SJSA1 (cell line): ENCODE measurements around the gene ANKH. TPM values are rescaled to one million over a fixed set of nuclear protein-coding genes. Genes with fewer than 3 reads are reported as not detected.

Source experiments
- DNase-seq, 2 experiments: peaks; one replicate each; pipeline ENCODE4 v3.0.0-alpha.2; 2015 to 2020; ENCODE audit warnings: low spot score in 2 of 2, low read depth in 1 of 2
- H3K27ac ChIP-seq: fragments of 250-450 bp; sonication (Bioruptor Pico); 2 replicates; pipeline ENCODE4 v1.5.1; 2020; ENCODE audit warnings: mild to moderate bottlenecking, moderate library complexity
- H3K27me3 ChIP-seq: fragments of 250-450 bp; sonication (Bioruptor Pico); replicated peaks from 2 replicates; pipeline ENCODE4 v1.5.1; 2020; ENCODE audit warnings: mild to moderate bottlenecking, moderate library complexity
- H3K36me3 ChIP-seq: fragments of 250-450 bp; sonication (Bioruptor Pico); 2 replicates; pipeline ENCODE4 v1.5.1; 2020; ENCODE audit warnings: mild to moderate bottlenecking
- H3K4me1 ChIP-seq: fragments of 250-450 bp; sonication (Bioruptor Pico); replicated peaks from 2 replicates; pipeline ENCODE4 v1.6.1; 2021; ENCODE audit warnings: mild to moderate bottlenecking
- H3K4me3 ChIP-seq: fragments of 250-450 bp; sonication (Bioruptor Pico); 2 replicates; pipeline ENCODE4 v1.5.1; 2020; ENCODE audit warnings: mild to moderate bottlenecking
- H3K9me3 ChIP-seq: fragments of 250-450 bp; sonication (Bioruptor Pico); replicated peaks from 2 replicates; pipeline ENCODE4 v1.5.1; 2020; ENCODE audit warnings: mild to moderate bottlenecking
- total RNA-seq: library from RNA; depleted of rRNA; stranded (reverse); fragments of >200 nt; shearing (Covaris generic); gene quantifications from 2 replicates; pipeline ENCODE4 v1.2.3, GENCODE V29; 2014

Gene ANKH
- total RNA-seq, 1 experiment from 2014 or later = 13.8 TPM

DNA sequence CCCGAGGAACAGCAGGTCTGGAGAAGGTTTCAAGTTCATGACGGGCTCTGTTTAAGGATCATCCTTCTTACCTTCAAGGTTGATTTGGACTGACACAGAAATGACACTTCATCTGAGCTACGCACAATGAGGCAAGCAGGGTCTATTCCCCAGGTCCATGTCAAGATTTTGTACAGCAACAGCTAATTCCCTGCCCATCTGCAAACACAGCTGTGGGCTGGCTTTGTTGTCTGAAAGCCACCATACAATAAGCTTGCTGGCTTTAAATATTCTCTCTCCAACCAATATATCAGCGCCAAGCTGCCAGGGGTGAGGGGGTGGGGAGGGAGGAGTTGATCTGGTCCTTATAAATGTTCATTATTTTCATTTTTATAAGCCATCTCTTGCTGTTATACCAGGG lies 115.1 kb downstream of the ANKH start:
- DNase-seq = no peak
- Histone ChIP-seq H3K27ac (no peak overlapping the region), H3K9me3 (no peaks in the 10 kb centered on the region), H3K27me3 (no peaks in the 10 kb centered on the region), H3K36me3 (no peaks in the 10 kb centered on the region), H3K4me1 (no peaks in the 10 kb centered on the region), H3K4me3 (no peak overlapping the region)

DNA sequence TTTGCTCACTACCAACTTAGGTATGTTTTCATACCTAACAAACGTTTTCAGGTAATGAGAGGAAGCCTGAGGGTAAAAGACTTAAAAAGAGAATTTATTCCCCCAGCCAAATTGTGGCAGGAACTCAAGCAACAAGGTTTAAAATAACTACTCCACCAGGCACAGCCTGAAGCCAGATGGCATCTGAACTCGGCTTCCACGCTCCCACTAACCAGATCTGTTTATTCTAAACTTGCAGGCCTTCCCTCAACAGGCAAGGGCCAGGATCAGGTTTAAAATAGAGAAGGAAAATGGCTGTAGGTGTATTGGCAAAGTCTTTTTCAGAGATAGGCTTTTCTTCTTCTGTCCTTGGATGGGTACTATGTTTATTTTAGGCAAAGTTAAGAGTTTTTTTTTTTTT lies 117.6 kb downstream of the ANKH start:
- Histone ChIP-seq H3K9me3 (no peaks in the 10 kb centered on the region), H3K27ac (no peak overlapping the region), H3K27me3 (no peaks in the 10 kb centered on the region), H3K4me1 (no peaks in the 10 kb centered on the region), H3K4me3 (no peak overlapping the region), H3K36me3 (no peaks in the 10 kb centered on the region; the same call in 1 of the 2 replicates)
- DNase-seq = no peak

DNA sequence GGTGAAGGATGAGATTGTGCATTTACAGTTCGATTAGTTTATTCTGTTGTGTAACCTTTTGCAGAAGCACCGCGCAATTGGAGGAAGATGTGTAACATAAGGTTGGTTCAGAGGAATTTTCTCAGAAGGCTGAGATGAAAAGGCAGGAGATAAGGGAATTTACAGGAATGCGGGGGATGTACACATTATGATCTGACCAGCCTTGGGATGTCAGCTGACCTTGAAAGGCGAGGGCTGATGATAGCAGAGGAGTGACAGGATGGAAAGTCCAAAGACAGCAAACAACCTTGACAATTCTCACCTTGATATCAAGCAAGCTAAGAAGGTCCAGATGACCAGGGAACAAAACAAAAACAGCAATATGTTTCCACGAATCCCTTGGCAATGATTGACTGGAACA lies 118.3 kb downstream of the ANKH start:
- Histone ChIP-seq H3K27me3 (no peaks in the 10 kb centered on the region), H3K4me3 (no peak overlapping the region), H3K9me3 (no peaks in the 10 kb centered on the region), H3K27ac (no peak overlapping the region), H3K36me3 (no peaks in the 10 kb centered on the region; the same call in 1 of the 2 replicates), H3K4me1 (no peaks in the 10 kb centered on the region)
- no peak for DNase-seq

DNA sequence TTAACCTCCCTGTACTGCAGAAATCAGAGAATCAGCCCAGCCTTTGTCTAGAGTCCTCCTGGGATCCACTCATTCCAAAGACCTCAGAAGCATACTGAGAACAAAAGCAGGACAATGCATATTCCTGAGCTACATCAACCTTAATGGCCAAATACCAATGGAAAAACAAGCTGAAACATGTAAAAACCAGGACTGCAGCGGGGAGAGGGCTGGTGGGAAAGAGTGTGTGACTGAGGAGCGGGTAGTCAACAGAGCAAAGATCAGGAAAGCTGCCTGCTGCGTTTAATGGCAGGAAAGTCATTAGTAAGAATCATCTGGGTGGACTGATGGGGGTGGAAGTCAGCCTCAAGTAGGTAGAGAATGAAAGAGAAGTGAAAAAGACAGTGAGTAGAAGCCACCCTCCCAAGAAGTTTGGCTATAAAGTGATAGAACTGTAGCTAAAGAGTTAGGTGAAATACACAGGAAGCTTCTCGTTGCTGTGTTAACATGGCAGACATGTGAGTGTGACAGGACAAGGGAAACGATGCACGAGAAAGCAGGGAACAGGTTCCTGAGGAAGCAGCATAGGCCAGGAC lies 119.0 kb downstream of the ANKH start:
- Histone ChIP-seq H3K27ac (no peak overlapping the region), H3K9me3 (no peaks in the 10 kb centered on the region), H3K4me3 (no peak overlapping the region), H3K36me3 (no peaks in the 10 kb centered on the region; the same call in 1 of the 2 replicates), H3K27me3 (no peaks in the 10 kb centered on the region), H3K4me1 (no peaks in the 10 kb centered on the region)
- DNase-seq = no peak

DNA sequence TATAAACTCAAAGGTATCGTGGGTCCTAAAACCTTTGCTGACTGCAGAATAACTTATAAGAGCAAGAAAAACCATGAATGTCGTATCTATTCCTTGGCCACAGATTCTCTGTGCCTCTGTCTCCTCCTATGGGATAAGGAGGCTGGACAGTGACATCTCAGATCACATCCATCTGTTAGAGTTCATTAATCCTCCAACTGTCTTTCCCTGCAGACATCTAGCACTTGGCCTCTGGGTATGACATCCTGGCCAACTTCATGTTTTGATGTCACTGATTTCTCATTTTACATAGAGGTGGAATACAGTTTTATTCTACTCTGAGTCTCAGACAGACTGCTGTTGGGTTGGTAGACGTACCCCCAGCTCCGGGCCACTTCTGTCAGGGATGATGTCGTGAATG lies 120.9 kb downstream of the ANKH start:
- DNase-seq = no peak
- H3K27me3 ChIP-seq = no peaks in the 10 kb centered on the region
- H3K4me3 ChIP-seq = no peak overlapping the region
- no peaks in the 10 kb centered on the region; the same call in 1 of the 2 replicates for H3K36me3 ChIP-seq
- no peak overlapping the region for H3K27ac ChIP-seq
- no peaks in the 10 kb centered on the region for H3K4me1 ChIP-seq
- H3K9me3 ChIP-seq = no peaks in the 10 kb centered on the region

DNA sequence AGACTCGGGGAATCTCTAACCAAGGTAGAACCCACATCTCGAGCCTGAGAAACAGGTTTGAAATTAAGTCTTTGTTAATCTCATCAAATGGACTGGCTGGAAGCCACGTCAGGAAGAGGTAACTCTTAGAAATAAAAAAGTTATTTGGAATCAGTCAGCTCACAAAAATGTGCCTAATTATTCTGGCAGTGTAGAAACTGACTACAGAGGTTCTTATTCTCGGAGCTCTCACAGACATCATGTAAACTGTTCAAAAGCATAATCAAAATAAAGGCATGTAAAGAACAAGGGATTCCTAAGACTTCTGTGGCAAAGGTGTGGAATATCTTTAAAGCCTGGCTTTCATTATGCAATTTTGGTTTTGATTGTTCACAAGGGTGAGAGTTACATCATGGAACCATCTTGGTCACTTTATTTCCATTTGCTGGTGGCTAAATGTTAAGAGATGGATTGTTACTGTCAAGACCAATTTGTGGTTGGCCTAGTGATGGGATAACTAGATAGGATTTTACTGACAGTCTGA lies 121.9 kb downstream of the ANKH start:
- Histone ChIP-seq H3K27me3 (no peaks in the 10 kb centered on the region), H3K4me1 (peaks cover under 1% of the 10 kb centered on the region), H3K36me3 (no peaks in the 10 kb centered on the region; the same call in 1 of the 2 replicates), H3K9me3 (no peaks in the 10 kb centered on the region), H3K27ac (no peak overlapping the region), H3K4me3 (no peak overlapping the region)
- DNase-seq = no peak

DNA sequence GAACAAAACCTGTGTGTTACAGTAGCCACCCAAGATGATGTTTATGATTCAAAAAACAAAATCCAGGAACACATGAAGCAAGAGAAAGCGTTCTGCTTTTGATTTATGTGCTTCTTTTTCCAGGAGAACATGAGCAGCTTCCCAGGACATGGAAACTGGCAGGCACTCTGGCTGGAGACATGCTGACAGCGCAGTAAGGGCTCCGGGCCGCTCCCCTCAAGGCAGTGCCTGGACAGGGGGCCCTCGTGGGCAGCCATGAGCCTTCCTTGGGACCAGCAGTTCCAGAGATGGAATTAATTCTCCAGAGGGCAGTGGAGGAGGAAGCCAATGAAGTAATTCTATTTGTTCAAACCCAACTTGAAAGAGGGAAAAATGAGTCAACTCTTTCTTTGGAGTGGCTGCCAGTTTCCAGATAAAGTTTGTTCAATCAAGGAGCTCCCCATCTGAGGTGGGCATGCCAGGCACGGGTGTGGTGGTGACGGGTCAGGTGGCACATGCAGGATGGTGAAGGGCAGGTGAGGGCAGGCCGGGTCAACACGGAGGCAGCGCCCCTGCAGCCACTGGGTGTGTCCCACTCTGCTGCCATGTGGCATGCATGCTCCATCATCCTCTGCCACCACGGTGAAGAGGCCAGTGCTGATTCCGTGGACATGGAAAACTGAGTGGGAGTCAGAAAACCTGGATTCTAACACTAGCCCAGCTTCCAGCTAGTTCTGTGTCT lies 123.2 kb downstream of the ANKH start:
- DNase-seq = no peak
- H3K36me3 ChIP-seq = no peaks in the 10 kb centered on the region; the same call in 1 of the 2 replicates
- H3K4me3 ChIP-seq = no peak overlapping the region
- H3K4me1 ChIP-seq = peaks cover 14% of the 10 kb centered on the region
- H3K27ac ChIP-seq = no peak overlapping the region
- no peaks in the 10 kb centered on the region for H3K27me3 ChIP-seq
- H3K9me3 ChIP-seq = no peaks in the 10 kb centered on the region

DNA sequence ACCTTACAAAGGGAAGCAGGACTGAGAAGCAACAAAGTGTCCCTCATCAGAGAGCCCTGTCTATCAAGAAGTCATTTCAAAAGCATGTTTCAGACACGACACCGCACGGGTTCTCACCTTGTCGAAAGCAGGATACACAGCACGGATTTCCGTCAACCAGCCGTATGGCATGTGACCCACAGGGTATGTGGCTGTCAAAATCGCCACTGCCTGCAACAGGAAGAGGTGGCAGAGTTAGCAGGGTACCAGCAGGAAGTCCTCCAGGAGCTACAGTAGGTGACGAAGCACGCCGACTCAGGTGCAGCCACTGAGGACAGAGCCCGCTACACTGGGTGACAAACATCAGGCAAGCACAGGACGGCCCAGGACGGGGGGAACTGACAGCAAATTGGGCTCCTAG lies 125.8 kb downstream of the ANKH start:
- no peaks in the 10 kb centered on the region; the same call in 1 of the 2 replicates for H3K36me3 ChIP-seq
- no peak overlapping the region for H3K27ac ChIP-seq

DNA sequence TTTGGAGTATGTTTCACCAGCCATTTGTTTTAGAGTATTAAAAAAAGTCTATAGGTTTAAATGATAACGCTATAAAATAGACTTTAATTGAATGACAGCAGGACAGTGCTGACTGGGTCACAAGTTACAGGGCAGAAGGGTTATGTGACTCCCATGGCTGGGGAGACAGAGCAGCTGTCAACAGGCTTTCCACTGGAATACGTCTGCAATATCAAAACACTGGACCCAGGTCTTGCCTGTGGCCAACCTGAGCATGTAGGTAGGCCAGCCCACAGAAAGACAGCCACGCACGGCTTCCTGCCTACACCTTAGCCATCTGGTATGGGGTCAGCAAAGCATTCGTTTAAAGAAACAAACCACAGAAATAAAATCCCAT lies 126.4 kb downstream of the ANKH start:
- no peak for DNase-seq
- Histone ChIP-seq H3K27ac (no peak overlapping the region), H3K36me3 (no peaks in the 10 kb centered on the region; the same call in 1 of the 2 replicates), H3K27me3 (no peaks in the 10 kb centered on the region), H3K4me3 (no peak overlapping the region), H3K9me3 (no peaks in the 10 kb centered on the region), H3K4me1 (peaks cover 18% of the 10 kb centered on the region)

More for the DNA sequence above, 125.8 kb downstream of the ANKH start:
- Histone ChIP-seq H3K4me1 (peaks cover 18% of the 10 kb centered on the region), H3K9me3 (no peaks in the 10 kb centered on the region), H3K27me3 (no peaks in the 10 kb centered on the region), H3K4me3 (no peak overlapping the region)
- no peak for DNase-seq

DNA sequence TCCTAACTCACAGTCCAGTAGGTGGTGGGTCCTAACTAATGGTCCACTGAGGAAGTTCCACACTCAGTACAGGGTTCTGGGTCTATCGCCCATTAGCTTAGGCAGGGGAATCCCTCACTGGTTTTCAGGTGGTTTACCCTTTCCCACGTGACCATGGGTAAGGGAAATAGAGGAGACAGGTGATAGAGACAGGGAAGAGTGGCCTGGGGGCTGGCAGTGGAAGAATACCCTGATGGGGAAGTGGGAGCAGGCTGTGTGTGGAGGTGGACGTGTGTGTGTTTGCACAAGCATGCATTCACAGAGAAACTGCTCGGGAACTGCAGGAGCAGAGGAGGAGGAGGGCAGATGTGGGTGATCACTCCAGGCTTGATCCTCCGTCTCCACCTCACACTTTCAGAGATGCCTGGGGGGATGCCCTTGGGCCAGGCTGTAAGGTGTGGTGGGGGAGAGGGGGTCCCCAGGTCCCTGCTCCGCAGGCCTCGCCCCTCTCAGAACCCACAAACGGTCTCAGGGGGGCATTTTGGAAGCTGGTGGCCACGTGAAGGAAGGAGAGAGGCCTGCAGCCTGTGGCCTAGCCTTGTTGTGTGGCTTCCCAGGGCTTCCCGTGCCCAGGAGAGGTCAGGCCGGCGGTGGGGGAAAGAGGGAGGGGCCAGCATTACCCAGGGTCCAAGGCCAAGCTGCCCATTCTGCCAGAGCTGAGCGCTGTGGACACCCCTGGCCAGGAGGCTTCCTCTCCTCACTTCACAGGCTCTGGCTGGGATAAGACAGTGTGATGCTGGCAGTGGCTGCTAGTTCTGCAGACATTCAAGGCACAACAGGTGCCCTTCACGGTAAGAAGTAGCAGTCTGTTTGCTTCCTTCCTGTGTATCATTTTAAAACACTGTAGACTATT lies 127.0 kb downstream of the ANKH start:
- no peaks in the 10 kb centered on the region for H3K27me3 ChIP-seq
- H3K27ac ChIP-seq = no peak overlapping the region
- no peaks in the 10 kb centered on the region for H3K9me3 ChIP-seq
- H3K4me3 ChIP-seq = no peak overlapping the region
- DNase-seq = no peak
- H3K4me1 ChIP-seq = peaks cover 22% of the 10 kb centered on the region
- H3K36me3 ChIP-seq = no peaks in the 10 kb centered on the region; the same call in 1 of the 2 replicates

DNA sequence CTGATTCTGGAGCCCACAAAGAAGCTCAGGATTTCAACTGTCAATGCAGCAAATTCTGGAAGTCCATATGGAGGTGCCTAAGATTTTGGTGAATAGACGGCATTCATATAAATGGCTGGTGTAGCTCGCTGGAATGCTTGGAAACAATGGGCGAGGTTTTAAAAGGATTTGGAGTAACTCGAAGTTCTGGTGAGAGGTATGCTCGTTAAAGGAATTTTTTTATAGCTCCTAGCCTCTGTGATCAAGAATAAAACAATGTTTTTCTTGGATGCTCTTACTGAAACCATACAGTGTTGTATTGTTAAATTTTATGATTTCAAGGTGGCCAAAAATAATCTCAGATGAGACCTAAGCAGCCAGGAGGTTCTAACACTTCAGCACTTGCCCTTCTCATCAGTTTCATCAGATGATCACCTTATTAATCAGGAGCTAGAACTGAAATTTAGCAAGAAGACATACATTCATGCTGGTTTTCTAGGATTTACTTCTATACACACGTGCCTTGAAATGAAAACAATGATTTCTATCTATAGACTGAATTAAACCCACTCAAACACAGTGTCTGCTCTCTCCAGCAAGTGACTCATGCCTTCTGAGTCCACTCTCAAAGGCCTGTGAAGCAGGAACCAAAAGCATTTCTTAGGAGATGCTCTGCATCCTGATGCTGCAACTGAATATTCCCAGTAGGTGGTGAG lies 127.8 kb downstream of the ANKH start:
- Histone ChIP-seq H3K4me1 (peaks cover 27% of the 10 kb centered on the region), H3K9me3 (no peaks in the 10 kb centered on the region), H3K27ac (no peak overlapping the region), H3K36me3 (no peaks in the 10 kb centered on the region; the same call in 1 of the 2 replicates), H3K27me3 (no peaks in the 10 kb centered on the region), H3K4me3 (no peak overlapping the region)
- DNase-seq = peak in 1 of 2 experiments; percentile 48

DNA sequence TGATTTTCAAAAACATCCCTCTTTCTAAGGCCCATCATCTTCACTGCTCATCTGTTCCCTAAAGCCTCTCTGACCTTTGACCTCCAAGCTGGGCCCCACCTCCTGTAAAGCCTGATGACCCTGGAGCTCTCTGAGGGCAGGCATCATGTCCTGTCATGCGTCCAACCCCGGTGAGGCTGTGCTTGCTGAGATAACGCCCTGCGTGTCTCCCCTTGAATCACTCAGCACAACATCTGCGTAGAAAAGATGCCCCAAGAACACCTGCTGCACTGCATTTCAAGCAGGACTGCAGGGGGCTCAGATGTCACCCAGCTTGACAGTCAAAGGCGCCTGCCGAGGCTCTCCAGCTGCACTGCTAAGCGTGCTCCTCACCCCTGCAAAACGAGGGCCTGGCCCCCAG lies 129.1 kb downstream of the ANKH start:
- Histone ChIP-seq H3K36me3 (no peaks in the 10 kb centered on the region; the same call in 1 of the 2 replicates), H3K4me1 (peaks cover 27% of the 10 kb centered on the region), H3K4me3 (no peak overlapping the region), H3K27ac (no peak overlapping the region), H3K9me3 (no peaks in the 10 kb centered on the region), H3K27me3 (no peaks in the 10 kb centered on the region)
- no peak for DNase-seq

DNA sequence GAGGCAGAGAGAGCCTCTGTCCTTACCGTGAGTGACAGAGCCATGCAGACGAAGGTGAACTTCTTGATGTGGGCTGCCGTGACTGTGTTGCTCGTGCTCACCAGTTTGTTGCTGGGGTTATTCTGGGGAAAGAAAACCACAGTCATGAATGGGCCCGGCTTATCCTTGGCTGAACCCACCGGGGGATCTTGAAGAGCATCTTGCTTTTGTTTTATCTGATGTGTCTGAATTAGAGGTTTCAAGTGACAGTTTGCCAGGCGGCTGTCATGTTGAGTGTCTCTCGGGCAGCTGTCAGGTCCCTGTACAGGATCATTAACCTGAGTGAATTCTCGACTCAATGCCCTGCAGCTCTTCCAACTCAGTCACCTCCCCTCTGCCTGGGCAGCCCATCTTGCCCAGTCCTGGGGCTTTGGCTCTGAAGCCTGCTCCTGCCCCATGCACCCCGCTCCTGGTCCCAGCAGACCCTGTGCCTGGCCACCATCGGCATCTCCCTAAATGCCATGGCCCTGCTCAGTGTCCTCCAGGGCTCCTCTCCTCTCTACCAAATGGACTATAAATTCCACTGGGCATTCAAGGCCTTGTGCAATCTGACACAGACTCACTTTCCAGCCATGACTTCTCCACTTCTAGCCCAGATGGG lies 129.7 kb downstream of the ANKH start:
- Histone ChIP-seq H3K27me3 (no peaks in the 10 kb centered on the region), H3K36me3 (no peaks in the 10 kb centered on the region; the same call in 1 of the 2 replicates)
- DNase-seq = no peak

More for the DNA sequence above, 129.7 kb downstream of the ANKH start:
- Histone ChIP-seq H3K27ac (no peak overlapping the region), H3K4me3 (no peak overlapping the region), H3K4me1 (peaks cover 27% of the 10 kb centered on the region), H3K9me3 (no peaks in the 10 kb centered on the region)
